HepG2 (cell line): ENCODE results near the gene DHX34. TPM values are rescaled to one million over a fixed set of nuclear protein-coding genes. Genes with fewer than 3 reads are reported as not detected.

ENCODE experiments used
- ARNTL ChIP-seq: sonication (generic); formaldehyde crosslinking; IDR thresholded peaks from 2 replicates; pipeline ENCODE4 v1.4.0; 2020; ENCODE audit warnings: mild to moderate bottlenecking, missing genetic modification reagents
- ATF7-NPFF ChIP-seq: sonication (generic); formaldehyde crosslinking; IDR thresholded peaks from 2 replicates; pipeline ENCODE4 v1.8.1; 2023; ENCODE audit warnings: mild to moderate bottlenecking, low read depth, missing genetic modification reagents, moderate library complexity
- CCDC6 ChIP-seq: sonication (generic); formaldehyde crosslinking; IDR thresholded peaks from 2 replicates; pipeline ENCODE4 v1.8.1; 2022; ENCODE audit warnings: mild to moderate bottlenecking, missing genetic modification reagents, moderate library complexity
- EZH2 ChIP-seq: conservative IDR thresholded peaks from 2 replicates; pipeline ENCODE4 v1.6.1; 2012; ENCODE audit warnings: mild to moderate bottlenecking, low read depth, low read length, moderate library complexity
- GPN1 ChIP-seq: sonication (generic); formaldehyde crosslinking; IDR thresholded peaks from 2 replicates; pipeline ENCODE4 v1.5.1; 2020; ENCODE audit warnings: missing genetic modification reagents, borderline replicate concordance
- KDM4B ChIP-seq: sonication (generic); formaldehyde crosslinking; IDR thresholded peaks from 2 replicates; pipeline ENCODE4 v1.4.0; 2020; ENCODE audit warnings: missing genetic modification reagents
- LCORL ChIP-seq, 2 experiments: fragments of 450-650 bp in 1 of 2; sonication (generic) in 1 of 2; formaldehyde crosslinking in 1 of 2; IDR thresholded peaks; 2 replicates each; pipeline versions ENCODE4 v1.5.0 to v1.6.1; 2017 to 2020; ENCODE audit warnings: antibody characterized with exemption in 1 of 2, missing genetic modification reagents in 1 of 2
- NFKB2 ChIP-seq: sonication (generic); formaldehyde crosslinking; IDR thresholded peaks from 2 replicates; pipeline ENCODE4 v1.4.0; 2020; ENCODE audit warnings: missing genetic modification reagents, borderline replicate concordance
- PHB2 ChIP-seq: fragments of 450-650 bp; IDR thresholded peaks from 2 replicates; pipeline ENCODE4 v1.6.1; 2018; ENCODE audit not compliant: partially characterized antibody
- ZMAT3 ChIP-seq: sonication (generic); formaldehyde crosslinking; conservative IDR thresholded peaks from 2 replicates; pipeline ENCODE4 v1.7.0; 2021; ENCODE audit warnings: missing genetic modification reagents
- ZNF296 ChIP-seq: sonication (generic); formaldehyde crosslinking; conservative IDR thresholded peaks from 2 replicates; pipeline ENCODE4 v1.5.0; 2020; ENCODE audit warnings: mild to moderate bottlenecking, missing genetic modification reagents
- ZNF446 ChIP-seq: sonication (generic); formaldehyde crosslinking; IDR thresholded peaks from 2 replicates; pipeline ENCODE4 v1.5.0; 2020; ENCODE audit warnings: mild to moderate bottlenecking, missing genetic modification reagents
- ZNF839 ChIP-seq: sonication (generic); formaldehyde crosslinking; IDR thresholded peaks from 2 replicates; pipeline ENCODE4 v1.4.0; 2020; ENCODE audit warnings: missing genetic modification reagents, mild to moderate bottlenecking, borderline replicate concordance
- polyA plus RNA-seq, 8 experiments: library from polyadenylated mRNA; depleted of rRNA in 3 of 8; stranded (reverse) in 7 of 8; unstranded in 1 of 8; fragments of >200 nt; fragmentation: Illumina TruSeq in 4 of 8; extraction: Trizol in 4 of 8; gene quantifications; 2 replicates each; pipeline versions ENCODE4 v1.2.1 to v1.2.3, GENCODE V29; 2011 to 2016; ENCODE audit warnings: low read depth in 4 of 8, missing spikeins in 1 of 8, mixed read lengths in 1 of 8; ENCODE audit not compliant: insufficient read depth in 1 of 8
- total RNA-seq, 5 experiments: library from RNA; depleted of rRNA; stranded (reverse); fragments of >200 nt; fragmentation: Illumina TruSeq; extraction: Trizol; gene quantifications; 2 replicates each; pipeline ENCODE4 v1.2.3, GENCODE V29; 2016; ENCODE audit warnings: low read depth in 1 of 5
- TF ChIP-seq, protein P1 (sequence below): sonication (generic); formaldehyde crosslinking; IDR thresholded peaks from 2 replicates; pipeline ENCODE4 v1.4.0; 2020; ENCODE audit warnings: mild to moderate bottlenecking, missing genetic modification reagents
- TF ChIP-seq, protein P2 (sequence below): sonication (generic); formaldehyde crosslinking; IDR thresholded peaks from 2 replicates; pipeline ENCODE4 v1.4.0; 2020; ENCODE audit warnings: mild to moderate bottlenecking, missing genetic modification reagents
- TF ChIP-seq, protein P3 (sequence below): sonication (generic); formaldehyde crosslinking; IDR thresholded peaks from 2 replicates; pipeline ENCODE4 v1.8.0; 2022; ENCODE audit warnings: missing genetic modification reagents, mild to moderate bottlenecking, borderline replicate concordance
- TF ChIP-seq, protein P4 (sequence below): IDR thresholded peaks from 2 replicates; pipeline ENCODE4 v1.6.1; 2016; ENCODE audit warnings: missing compliant biosample characterization, missing genetic modification reagents, borderline replicate concordance

Gene DHX34
- total and polyA plus RNA-seq, 2 of the 13 experiments (the other 11 are each of a cell fraction or from before 2014, with no cell fraction given), result 9.2 to 12.0 TPM

DNA sequence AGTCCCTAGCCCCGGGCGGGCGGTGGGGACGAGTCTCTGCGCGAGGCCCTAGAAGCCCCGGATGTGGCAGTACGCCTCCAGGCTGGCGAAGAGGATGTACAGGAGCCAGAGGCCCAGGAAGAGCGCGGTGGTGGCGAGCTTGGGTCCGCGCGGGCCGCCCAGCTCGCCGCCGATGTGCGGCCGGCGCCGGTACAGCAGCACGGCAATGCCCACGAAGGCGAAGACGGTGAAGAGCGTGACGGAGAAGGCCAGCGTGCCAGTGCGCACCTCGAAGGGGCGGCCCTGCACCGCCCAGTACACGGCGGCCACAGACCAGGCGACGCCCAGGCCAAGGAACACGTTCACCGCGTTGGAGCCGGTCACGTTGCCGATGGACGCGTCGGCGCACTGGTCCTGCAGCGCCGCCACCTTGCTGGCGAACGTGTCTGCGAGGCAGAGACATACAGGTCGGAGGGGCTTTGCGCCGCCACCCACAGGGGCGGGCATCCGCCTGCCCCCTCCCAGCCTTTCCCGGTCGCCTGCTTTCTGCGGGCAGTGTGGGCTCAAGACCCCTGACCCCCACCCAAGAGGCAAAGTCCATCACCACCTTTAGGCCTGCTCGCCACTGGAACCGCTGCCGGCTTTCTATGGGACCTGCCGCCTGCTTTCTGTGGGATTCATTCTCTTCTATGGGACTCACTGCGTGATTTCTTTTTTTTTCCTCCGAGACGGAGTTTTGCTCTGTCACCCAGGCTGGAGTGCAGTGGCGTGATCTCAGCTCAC is 81.1 kb downstream of the DHX34 start (continued):
- TF ChIP-seq, protein P1, sequence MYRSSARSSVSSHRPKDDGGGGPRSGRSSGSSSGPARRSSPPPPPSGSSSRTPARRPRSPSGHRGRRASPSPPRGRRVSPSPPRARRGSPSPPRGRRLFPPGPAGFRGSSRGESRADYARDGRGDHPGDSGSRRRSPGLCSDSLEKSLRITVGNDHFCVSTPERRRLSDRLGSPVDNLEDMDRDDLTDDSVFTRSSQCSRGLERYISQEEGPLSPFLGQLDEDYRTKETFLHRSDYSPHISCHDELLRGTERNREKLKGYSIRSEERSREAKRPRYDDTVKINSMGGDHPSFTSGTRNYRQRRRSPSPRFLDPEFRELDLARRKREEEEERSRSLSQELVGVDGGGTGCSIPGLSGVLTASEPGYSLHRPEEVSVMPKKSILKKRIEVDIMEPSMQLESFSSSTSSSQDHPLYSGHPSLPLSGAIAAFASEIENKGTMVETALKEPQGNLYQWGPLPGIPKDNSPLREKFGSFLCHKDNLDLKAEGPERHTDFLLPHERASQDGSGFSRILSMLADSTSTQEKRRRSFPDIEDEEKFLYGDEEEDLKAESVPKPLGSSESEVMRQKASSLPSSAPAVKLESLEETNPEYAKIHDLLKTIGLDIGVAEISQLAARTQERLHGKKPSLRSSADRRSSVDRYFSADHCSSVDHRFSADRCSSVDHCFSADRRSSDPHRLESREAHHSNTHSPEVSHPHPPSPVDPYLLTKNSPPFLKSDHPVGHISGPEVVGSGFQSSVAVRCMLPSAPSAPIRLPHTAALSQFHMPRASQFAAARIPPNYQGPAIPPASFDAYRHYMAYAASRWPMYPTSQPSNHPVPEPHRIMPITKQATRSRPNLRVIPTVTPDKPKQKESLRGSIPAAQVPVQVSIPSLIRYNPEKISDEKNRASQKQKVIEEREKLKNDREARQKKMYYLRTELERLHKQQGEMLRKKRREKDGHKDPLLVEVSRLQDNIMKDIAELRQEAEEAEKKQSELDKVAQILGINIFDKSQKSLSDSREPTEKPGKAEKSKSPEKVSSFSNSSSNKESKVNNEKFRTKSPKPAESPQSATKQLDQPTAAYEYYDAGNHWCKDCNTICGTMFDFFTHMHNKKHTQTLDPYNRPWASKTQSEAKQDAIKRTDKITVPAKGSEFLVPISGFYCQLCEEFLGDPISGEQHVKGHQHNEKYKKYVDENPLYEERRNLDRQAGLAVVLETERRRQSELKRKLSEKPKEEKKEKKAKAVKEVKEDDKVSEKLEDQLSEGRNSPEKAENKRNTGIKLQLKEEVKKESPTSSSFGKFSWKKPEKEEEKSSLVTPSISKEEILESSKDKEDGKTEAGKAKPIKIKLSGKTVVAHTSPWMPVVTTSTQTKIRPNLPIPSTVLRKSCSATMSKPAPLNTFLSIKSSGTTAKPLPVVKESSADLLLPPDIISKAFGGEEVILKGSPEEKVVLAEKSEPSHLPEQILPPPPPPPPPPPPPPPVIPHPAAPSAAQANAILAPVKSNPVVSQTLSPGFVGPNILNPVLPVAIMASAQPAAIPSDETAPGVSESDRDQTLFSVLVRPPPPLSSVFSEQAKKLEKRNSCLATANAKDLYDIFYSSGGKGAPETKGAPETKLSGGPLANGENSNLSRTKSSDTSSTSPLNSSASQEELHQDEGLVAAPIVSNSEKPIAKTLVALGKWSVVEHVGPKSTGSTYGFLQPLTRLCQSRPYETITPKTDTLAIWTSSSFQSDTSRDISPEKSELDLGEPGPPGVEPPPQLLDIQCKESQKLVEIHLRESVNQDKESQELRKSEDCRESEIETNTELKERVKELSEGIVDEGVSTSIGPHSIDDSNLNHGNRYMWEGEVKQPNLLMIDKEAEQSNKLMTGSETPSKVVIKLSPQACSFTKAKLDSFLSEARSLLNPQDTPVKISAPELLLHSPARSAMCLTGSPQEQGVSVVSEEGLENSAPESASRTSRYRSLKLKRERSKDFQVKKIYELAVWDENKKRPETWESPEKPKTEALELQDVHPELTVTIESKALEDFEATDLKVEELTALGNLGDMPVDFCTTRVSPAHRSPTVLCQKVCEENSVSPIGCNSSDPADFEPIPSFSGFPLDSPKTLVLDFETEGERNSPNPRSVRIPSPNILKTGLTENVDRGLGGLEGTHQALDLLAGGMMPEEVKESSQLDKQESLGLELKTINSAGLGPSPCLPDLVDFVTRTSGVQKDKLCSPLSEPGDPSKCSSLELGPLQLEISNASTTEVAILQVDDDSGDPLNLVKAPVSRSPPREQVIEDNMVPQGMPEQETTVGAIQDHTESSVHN (CRISPR knock-in tag), result 0 out of 2 replicates have a peak, but pooled peaks have one; percentile 56
- TF ChIP-seq ZMAT3 (CRISPR knock-in tag) (peak; percentile 91), EZH2 (no peak), ZNF296 (CRISPR knock-in tag) (0 out of 2 replicates have a peak, but pooled peaks have one; percentile 41), KDM4B (CRISPR knock-in tag) (no peak), ZNF446 (peak; percentile 93; the same call in 1 of the 2 replicates), CCDC6 (CRISPR knock-in tag) (peak; percentile 40; the same call in 1 of the 2 replicates), ATF7-NPFF (CRISPR knock-in tag) (peak; percentile 86; the same call in 1 of the 2 replicates), GPN1 (CRISPR knock-in tag) (no peak), LCORL (IDR thresholded peaks at IDR 0.05) (no peak), LCORL (CRISPR knock-in tag; IDR thresholded peaks at IDR 0.05) (no peak), ARNTL (CRISPR knock-in tag) (peak; percentile 80; the same call in 1 of the 2 replicates), NFKB2 (CRISPR knock-in tag) (peak; percentile 76; the same call in 1 of the 2 replicates), ZNF839 (CRISPR knock-in tag) (no peak), PHB2 (no peak)
- TF ChIP-seq, protein P2, sequence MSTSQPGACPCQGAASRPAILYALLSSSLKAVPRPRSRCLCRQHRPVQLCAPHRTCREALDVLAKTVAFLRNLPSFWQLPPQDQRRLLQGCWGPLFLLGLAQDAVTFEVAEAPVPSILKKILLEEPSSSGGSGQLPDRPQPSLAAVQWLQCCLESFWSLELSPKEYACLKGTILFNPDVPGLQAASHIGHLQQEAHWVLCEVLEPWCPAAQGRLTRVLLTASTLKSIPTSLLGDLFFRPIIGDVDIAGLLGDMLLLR (CRISPR knock-in tag), result 0 out of 2 replicates have a peak, but pooled peaks have one; percentile 37
- TF ChIP-seq, protein P3, sequence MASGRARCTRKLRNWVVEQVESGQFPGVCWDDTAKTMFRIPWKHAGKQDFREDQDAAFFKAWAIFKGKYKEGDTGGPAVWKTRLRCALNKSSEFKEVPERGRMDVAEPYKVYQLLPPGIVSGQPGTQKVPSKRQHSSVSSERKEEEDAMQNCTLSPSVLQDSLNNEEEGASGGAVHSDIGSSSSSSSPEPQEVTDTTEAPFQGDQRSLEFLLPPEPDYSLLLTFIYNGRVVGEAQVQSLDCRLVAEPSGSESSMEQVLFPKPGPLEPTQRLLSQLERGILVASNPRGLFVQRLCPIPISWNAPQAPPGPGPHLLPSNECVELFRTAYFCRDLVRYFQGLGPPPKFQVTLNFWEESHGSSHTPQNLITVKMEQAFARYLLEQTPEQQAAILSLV (CRISPR knock-in tag), result 0 out of 2 replicates have a peak, but pooled peaks have one; percentile 27
- TF ChIP-seq, protein P4, sequence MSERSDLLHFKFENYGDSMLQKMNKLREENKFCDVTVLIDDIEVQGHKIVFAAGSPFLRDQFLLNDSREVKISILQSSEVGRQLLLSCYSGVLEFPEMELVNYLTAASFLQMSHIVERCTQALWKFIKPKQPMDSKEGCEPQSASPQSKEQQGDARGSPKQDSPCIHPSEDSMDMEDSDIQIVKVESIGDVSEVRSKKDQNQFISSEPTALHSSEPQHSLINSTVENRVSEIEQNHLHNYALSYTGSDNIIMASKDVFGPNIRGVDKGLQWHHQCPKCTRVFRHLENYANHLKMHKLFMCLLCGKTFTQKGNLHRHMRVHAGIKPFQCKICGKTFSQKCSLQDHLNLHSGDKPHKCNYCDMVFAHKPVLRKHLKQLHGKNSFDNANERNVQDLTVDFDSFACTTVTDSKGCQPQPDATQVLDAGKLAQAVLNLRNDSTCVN (CRISPR knock-in tag), result 0 out of 2 replicates have a peak, but pooled peaks have one; percentile 45
